Esophagus muscularis mucosa (tissue), 4 donors: Measurements from ENCODE around the gene TEAD4. TPM values are rescaled to one million over a fixed set of nuclear protein-coding genes. Genes with fewer than 3 reads are reported as not detected.

ENCODE experiments used
- DNase-seq: peaks from one replicate; pipeline ENCODE4 v3.0.0-alpha.2; 2017; ENCODE audit errors: extremely low spot score
- H3K27ac ChIP-seq, 4 donors: fragments of 200-600 bp; sonication (generic); replicated peaks in 1 of 4; 1 replicate in 3 of 4; 2 replicates in 1 of 4; pipeline ENCODE4 v1.5.1; 2016 to 2019; ENCODE audit warnings: mild to moderate bottlenecking in 1 of 4
- H3K27me3 ChIP-seq, 4 donors: fragments of 200-600 bp; sonication (generic); one replicate each; pipeline versions ENCODE4 v1.5.1 to v1.6.0; 2016 to 2019
- H3K36me3 ChIP-seq, 4 donors: fragments of 200-600 bp; sonication (generic); one replicate each; pipeline ENCODE4 v1.5.1; 2016 to 2019
- H3K4me1 ChIP-seq, 4 donors: fragments of 200-600 bp; sonication (generic); one replicate each; pipeline ENCODE4 v1.5.1; 2016 to 2019
- H3K4me3 ChIP-seq, 4 donors: fragments of 200-600 bp; sonication (generic); 1 replicate in 2 of 4; 2 replicates in 2 of 4; pipeline ENCODE4 v1.5.1; 2016 to 2019; ENCODE audit warnings: mild to moderate bottlenecking in 4 of 4, moderate library complexity in 1 of 4
- H3K9me3 ChIP-seq, 4 donors: fragments of 200-600 bp; sonication (generic); 1 replicate in 3 of 4; 2 replicates in 1 of 4; pipeline ENCODE4 v1.5.1; 2016 to 2019
- CTCF ChIP-seq, 3 experiments: fragments of 200-600 bp in 2 of 3; fragments of 450-650 bp in 1 of 3; sonication (generic) in 2 of 3; IDR thresholded peaks; one replicate each; pipeline ENCODE4 v1.5.1; 2017 to 2019; ENCODE audit warnings: antibody characterized with exemption in 3 of 3, mild to moderate bottlenecking in 2 of 3, moderate library complexity in 1 of 3
- EP300 ChIP-seq: sonication (generic); formaldehyde crosslinking; IDR thresholded peaks from one replicate; pipeline ENCODE4 v1.6.1; 2017; ENCODE audit warnings: antibody characterized with exemption
- POLR2A ChIP-seq: fragments of 450-650 bp; IDR thresholded peaks from one replicate; pipeline ENCODE4 v1.6.1; 2017; ENCODE audit warnings: antibody characterized with exemption, moderate library complexity, mild to moderate bottlenecking, low read depth
- POLR2AphosphoS5 ChIP-seq, 2 donors: sonication (generic); formaldehyde crosslinking; IDR thresholded peaks; one replicate each; pipeline ENCODE4 v1.6.1; 2017; ENCODE audit warnings: antibody characterized with exemption in 2 of 2
- WGBS: methylation state at CpG from one replicate; pipeline ENCODE4 v1.1.5; 2018; 5-methylcytosine and 5-hydroxymethylcytosine counted together
- intact Hi-C: fragments of 100-400 bp; cut with DNase I; formaldehyde crosslinking; loops from one replicate; pipeline ENCODE4 v1.15.1; 2023
- small RNA-seq, 3 donors: library from RNA; depleted of rRNA; stranded (forward); fragments of <200 nt; gene quantifications; one replicate each; pipeline ENCODE3, GENCODE V24; 2016
- total RNA-seq, 4 donors: library from RNA; depleted of rRNA; stranded (reverse); fragments of >200 nt; gene quantifications; one replicate each; pipeline versions ENCODE4 v1.1.0 to v1.2.1, GENCODE V29; 2016

Gene TEAD4
- total RNA-seq, 4 donors from 2014 or later, result 7.5 to 42.7 (median 28.0) TPM

DNA sequence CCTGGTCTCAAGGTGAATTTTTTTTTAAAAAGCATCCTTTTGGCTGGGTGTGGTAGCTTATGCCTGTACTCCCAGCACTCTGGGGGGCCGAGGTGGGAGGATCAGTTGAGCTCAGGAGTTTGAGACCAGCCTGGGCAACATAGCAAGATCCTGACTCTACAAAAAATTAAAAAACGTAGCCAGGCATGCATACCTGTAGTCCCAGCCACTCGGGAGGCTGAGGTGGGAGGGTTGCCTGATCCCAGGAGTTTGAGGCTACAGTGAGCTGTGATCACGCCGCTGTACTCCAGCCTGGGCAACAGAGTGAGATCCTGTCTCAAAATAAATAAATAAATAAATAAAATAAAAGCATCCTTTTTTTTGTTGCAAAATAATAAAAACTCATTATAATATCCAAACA is 130.4 kb downstream of the TEAD4 start:
- Histone ChIP-seq H3K27me3 (no peaks in the 10 kb centered on the region), H3K36me3 (peaks cover 0 to 14% (median 4%) of the 10 kb centered on the region in 4 donors), H3K4me3 (no peak overlapping the region), H3K4me1 (peaks cover 24 to 67% (median 43%) of the 10 kb centered on the region in 4 donors), H3K27ac (no peak overlapping the region), H3K9me3 (no peaks in the 10 kb centered on the region)
- no peak for DNase-seq
- no peak for TF ChIP-seq EP300
- no peak for TF ChIP-seq POLR2A
- TF ChIP-seq CTCF (IDR thresholded peaks at IDR 0.05), result no peak
- TF ChIP-seq POLR2AphosphoS5 (IDR thresholded peaks at IDR 0.05), result no peak
- 98% methylated on average over 5 of the region's 5 CpGs for WGBS
- intact Hi-C loops, result no loop called here

Small RNA genes lying within 50 kb of the gene (small RNA-seq; reads per million reads assigned to genes)
- 0 to 0.34 (median 0) reads per million in 3 donors for gene RNU6-1315P

Other genes with a start within 250 kb of the TEAD4 start
- 10 to 100 TPM; 28.7 to 53.3 (median 36.7) TPM for gene FKBP4, start 164.4 kb upstream of the TEAD4 start, total RNA-seq
- gene ITFG2, start 146.7 kb upstream of the TEAD4 start, total RNA-seq, result 10 to 100 TPM; 13.6 to 26.2 (median 21.8) TPM
- 1 to 10 TPM in 3 of 4 donors, under 1 TPM in 1; 0.83 to 9.7 (median 2.9) TPM for gene NRIP2, start 124.4 kb upstream of the TEAD4 start, total RNA-seq
- gene TEX52, start 102.4 kb upstream of the TEAD4 start, total RNA-seq, result not detected
- 1 to 10 TPM in 1 of 4 donors, under 1 TPM in 2, not detected in 1; under 0.01 to 1.4 (median 0.17) TPM for gene FOXM1, start 82.2 kb upstream of the TEAD4 start, total RNA-seq
- 1 to 10 TPM; 7.1 to 9.7 (median 8.9) TPM for gene RHNO1, start 82.2 kb upstream of the TEAD4 start, total RNA-seq
- gene TULP3, start 68.5 kb upstream of the TEAD4 start, total RNA-seq, result 10 to 100 TPM; 19.1 to 35.7 (median 27.4) TPM
- 10 to 100 TPM; 13.7 to 35.4 (median 26.7) TPM for gene TSPAN9, start 118.0 kb downstream of the TEAD4 start, total RNA-seq